Myocyte (in vitro differentiated cells): ENCODE data around the gene UGCG. TPM values are rescaled to one million over a fixed set of nuclear protein-coding genes. Genes with fewer than 3 reads are reported as not detected.
"Not testable (repeated sequence)": the region's sequence is repeated elsewhere in the genome, so short reads cannot be mapped to it uniquely, and the experiment has no call there.

ENCODE experiments used
- DNase-seq: peaks from one replicate; pipeline ENCODE4 v3.0.0-alpha.2; 2012; ENCODE audit warnings: low read depth
- total RNA-seq: library from RNA; depleted of rRNA; stranded (reverse); fragments of >200 nt; gene quantifications from 2 replicates; pipeline ENCODE4 v1.2.3, GENCODE V29; 2014

Gene UGCG
- total RNA-seq, 1 donor from 2014 or later = 124 TPM

DNA sequence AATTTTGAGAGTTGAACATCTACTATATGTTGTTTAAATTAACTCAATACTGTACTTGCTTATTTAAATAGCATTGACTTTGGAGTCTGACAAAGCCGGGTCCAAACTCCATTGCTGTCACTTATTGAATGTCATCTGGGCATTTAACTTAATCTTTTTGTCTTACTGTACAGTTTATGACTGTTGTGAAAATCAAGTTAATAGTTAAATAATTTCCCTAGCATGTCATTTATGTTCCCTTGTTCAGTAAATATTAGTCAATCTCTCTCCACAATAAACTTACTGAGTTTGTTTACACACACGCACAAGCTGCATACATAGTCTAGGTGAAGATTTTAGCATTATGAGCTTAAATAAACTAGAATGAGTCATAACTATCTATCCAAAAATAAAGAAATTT lies 6.3 kb upstream of the UGCG start:
- DNase-seq = no peak

DNA sequence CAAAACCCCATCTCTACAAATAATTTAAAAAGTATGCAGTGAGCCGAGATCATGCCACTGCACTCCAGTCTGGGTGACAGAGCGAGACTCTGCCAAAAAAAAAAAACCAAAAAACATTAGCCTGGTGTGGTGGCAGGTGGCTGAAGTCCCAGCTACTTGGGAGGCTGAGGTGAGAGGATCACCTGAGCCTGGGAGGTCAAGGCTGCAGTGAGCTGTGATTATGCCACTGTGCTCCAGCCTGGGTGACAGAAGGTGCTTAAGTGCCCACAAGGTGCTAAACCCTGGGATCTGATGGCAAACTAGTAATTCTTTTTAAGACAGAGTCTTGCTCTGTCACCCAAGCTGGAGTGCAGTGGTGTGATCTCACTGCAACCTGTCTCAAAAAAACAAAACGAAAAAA lies 5.7 kb upstream of the UGCG start:
- not testable (repeated sequence) for DNase-seq

DNA sequence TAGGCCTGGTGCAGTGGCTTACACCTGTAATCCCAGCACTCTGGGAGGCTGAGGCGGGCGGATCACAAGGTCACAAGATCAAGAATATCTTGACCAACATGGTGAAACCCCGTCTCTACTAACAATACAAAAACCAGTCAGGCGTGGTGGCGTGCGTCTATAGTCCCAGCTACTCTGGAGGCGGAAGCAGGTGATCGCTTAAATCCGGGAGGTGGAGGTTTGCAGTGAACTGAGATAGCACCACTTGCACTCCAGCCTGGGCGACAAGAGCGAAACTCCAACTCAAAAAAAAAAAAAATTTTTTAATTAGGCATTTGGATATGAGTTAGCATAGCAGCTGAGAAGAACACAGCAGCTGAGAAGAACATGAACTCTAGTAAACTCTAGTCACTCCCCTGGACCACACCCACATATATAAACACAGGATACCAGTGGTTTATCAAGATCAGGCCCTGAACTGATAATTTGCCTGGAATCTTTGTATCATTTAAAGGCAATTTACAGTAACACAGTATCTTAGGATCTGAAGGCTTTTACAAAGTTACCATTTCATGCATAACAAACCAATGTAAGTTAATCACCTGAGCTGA lies 4.6 kb upstream of the UGCG start:
- DNase-seq = peak; percentile 87

DNA sequence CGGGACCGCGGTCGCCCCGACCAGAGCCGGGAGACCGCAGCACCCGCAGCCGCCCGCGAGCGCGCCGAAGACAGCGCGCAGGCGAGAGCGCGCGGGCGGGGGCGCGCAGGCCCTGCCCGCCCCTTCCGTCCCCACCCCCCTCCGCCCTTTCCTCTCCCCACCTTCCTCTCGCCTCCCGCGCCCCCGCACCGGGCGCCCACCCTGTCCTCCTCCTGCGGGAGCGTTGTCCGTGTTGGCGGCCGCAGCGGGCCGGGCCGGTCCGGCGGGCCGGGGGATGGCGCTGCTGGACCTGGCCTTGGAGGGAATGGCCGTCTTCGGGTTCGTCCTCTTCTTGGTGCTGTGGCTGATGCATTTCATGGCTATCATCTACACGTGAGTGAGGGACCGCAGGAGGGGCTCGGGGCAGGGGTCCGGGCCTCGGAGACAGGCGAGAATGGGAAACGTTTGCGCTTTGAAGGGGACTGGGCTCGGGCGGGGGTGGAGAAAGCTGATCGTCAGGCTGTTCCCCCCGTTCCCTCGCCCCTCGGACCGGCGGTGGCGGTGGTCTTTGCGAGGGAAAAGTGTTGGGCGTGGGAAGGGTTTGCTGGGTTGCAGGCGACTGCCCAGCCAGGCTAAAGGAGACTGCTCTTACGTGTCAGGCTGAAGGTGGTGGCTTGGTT lies 457 bp downstream of the UGCG start:
- peak; percentile 65 for DNase-seq

DNA sequence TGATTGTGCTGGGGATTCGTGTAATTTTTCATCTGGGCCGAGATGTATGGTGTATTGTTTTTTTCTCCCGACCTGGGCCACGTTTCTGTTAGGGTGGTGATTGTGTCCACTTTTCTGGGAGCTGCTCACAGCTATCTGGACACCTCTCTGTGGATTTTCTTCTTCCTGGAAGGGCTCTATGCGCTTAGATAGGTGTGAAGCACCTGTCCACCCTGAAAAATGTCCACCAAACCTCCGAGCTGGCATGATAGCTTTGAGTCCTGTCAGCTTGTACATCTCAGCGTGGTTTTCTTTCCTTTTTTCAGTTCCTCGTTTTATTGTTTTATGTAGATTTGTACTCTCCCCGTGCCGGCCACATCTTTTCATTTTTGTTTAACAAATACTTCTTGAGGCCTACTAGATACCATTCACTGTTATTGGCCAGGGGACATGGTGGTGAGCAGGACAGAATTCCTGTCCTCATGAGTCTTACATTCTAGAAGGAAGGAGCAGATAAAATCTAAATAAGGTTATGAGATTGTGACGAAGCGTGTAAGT lies 1.1 kb downstream of the UGCG start:
- DNase-seq = peak; percentile 58

DNA sequence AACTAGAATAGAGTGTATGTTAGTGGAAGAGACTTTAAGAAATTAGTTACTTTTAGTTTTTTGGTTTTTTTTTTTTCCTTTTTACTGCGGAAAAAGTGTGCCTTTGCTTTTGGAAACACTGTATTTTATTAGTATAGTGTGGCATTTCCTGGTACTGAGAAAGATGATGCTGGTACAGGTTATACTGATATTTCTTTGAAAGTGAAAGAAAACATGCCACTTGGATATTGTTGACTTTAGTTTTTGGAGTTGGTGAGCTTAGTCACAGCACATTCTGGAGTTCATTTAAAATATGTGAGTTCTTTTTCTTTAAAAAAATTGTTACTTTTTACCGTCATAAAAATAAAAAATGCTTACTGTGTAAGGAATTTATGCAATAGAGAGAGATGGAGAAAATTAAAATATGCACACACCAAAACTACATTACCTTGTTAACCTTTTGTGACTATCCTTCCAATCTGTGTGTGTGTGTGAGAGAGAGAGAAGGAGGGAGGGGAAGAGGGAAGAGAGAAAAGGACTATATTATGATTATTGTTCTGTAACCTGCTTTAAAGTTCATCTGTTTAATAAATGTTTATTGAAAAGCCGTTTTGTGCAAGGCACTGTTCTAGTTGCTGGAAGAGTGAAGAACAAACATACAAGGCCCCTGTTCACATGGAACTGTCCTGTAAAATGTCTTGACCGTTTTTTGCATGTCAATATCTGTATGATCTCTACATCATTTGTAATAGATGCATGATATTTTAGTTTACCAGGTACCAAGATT lies 1.9 kb downstream of the UGCG start:
- peak; percentile 44 for DNase-seq

DNA sequence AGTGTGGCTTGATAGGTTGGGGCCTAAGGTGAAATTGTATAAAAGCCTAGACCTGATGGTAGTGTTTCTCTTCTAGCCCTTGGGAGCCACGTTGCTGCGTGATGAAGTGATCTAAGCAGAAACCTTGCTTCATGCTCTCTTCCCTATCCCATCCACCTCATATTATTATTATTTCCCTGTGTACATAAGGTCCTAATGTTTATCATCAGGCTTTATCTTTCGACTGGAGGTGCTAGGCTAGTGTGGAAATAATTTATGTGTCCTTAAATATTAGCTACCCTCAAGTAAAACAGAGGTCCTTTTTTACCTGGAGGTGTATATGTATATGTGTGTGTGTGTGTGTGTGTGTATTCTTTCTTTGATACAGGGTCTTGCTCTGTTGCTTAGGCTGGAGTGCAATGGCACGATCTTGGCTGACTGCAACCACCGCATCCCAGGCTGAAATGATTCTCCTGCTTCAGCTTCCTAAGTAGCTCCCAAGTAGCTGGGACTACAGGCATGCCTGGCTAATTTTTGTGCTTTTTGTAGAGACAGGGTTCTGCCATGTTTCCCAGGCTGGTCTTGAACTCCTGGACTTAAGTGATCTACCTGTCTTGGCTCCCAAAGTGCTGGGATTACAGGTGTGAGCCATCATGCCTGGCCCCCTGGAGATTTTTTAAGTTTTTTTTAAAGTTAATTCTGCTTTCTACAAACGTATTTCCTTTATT lies 3.7 kb downstream of the UGCG start:
- peak; percentile 38 for DNase-seq

DNA sequence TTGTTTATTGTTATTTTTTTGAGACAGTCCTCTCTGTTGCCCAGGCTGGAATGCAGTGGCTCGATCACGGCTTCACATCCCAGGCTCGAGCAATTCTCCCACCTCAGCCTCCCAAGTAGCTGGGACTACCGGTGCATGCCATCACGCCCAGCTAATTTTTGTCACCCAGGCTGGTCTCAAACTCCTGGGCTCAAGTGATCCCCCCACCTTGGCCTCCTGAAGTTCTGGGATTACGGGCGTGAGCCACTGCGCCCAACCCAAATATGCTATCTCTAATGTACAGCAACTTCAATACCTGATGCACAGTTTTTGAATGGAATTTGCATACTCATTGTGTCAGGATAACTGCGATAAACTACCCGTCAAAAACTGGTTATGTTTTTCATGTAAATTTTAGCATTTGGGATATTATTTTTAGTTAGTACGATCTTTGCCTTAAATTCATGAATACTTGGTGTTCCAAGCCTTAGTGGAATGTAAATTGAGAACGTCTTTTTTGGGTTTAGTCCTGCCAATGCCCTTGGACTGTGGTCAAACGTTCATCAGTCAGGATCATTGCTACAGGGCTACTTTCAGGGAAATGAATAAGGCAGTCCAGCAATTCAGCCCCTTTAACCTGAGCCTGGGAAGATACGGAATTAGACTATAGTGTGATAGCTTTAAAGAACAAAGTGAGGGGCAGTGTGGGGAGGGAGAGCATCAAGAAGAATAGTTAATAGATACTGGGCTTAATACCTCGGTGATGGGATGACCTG lies 4.4 kb downstream of the UGCG start:
- DNase-seq = peak; percentile 35

DNA sequence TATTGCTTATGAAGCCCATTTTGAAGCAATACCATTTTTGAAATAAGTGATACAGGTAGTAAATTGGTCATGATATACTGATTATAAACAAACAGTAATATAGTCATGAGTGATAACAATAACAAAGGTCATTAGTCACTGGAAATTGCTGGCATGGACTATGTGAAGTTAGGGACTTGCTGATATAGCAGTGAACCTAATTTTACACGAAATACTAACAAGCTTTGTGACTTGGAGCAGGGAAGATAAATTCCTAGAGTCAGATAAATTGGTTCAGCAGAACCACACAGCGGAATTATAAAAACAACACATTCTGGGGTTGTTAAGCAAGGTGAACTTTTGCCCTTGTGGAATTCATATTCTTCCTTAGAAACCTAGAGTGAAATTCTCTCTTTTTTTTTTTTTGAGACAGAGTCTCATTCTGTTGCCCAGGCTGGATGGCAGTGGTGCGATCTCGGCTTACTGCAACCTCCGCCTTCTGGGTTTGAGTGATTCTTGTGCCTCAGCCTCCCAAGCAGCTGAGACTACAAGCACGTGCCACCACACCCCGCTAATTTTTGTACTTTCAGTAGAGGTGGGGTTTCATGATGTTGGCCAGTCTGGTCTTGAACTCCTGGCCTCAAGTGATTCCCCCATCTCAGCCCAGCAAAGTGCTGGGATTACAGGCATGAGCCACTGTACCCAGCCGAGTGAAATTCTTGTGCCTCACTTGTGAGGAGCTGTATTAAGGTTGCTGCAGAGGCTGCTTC lies 6.0 kb downstream of the UGCG start:
- no peak for DNase-seq

DNA sequence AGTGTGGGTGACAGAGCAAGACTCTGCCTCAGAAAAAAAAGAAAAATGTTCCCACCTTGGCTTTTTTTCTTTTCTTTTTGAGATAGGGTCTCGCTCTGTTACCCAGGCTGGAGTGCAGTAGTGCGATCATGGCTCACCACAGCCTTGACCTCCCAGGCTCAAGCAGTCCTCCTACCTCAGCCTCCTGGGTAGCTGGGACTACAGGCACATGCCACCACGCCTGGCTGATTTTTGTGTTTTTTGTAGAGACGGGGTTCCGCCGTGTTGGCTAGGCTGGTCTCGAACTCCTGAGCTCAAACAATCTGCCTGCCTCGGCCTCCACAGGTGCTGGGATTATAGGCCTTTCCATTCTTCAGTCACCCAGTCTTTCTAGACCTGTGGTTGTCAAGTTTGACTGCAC lies 6.9 kb downstream of the UGCG start:
- not testable (repeated sequence) for DNase-seq

DNA sequence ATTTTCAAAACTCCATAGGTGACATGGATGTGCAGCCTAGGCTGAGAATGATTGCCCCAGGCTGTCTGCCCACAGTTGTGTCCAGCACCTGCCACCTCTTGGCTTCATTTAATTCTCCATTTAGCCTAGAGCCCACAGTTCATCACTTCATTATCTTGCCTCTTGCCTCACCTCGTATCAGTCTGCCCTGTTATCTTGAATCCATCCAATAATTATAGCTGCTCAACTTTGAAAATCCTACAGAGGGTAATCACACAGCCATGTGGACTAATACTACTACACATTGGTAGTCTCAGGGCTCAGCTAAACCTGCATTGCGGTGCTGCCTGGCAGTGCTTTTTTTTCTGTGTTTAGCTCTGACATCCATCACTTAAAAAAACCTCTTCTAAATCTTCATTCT lies 7.4 kb downstream of the UGCG start:
- no peak for DNase-seq

DNA sequence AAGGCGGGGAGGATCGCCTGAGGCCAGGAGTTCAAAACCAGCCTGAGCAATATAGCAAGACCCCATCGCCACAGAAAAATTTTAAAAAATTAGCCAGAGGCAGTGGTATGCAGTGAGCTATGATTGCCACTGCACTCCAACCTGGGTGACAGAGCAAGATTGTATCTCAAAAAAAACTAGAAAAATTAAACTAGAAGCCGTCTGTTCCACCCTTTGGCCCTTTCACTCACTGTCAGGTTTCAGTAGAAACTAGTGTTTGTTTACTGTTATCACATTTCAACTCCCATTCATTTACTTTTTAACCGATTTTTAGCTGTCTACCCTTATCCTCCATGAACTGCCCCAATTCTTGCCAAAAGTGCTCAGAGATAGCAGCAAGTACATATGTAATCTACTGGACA lies 8.3 kb downstream of the UGCG start:
- DNase-seq = no peak

DNA sequence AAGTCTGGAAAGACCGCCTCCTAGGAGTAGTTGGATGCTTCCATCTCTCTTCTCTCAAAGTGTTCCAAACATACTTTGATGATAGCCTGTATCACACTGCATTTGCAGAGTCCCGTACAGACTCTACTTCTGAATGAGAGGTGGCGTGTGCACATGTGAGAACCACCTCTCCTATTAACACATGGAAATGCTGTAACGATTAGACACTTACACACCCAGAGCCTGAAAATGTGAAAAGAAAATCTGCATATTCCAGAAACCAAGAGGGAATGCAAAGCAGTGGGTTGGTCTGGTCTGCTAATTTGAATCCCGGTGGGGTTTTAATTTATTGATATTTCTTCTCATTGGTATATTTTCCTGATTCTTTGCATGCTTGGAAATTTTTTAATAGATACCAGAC lies 10.5 kb downstream of the UGCG start:
- no peak for DNase-seq

DNA sequence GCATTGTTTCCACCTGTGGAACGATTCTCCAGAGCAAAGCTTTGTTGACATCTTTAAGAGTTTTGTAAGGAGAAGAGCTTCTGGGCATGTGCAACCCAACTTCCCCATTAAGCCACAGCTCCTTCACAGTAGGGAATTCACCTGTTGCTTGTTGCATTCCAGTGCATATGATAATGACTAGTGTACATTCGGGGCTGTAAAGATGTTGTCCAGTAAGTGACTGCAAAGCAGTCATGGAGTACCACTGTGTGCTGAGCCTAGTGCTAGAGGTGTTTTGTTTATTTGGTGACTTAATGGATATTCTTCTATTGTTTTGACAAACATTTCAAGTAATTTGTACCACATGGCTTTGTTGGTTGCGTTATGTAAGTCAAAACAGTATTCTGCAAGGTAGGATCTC lies 12.8 kb downstream of the UGCG start:
- peak; percentile 33 for DNase-seq

DNA sequence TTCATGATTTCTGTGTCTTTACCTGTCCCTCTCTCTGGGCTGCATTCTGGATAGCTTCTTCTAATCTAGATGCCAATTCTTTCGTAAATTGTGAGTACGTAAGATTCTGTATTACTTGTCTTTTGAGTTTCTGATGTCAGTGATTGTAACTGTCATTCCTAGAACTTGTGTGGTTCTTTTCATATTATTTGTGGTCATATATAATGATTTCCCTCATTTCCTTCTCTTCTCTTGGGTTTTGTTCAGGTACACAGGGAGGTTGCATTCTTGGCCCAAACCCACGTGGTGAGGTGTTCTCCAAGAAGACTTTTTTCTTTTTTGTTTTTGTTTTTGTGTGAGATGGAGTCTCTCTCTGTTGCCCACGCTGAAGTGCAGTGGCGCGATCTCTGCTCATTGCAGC lies 13.8 kb downstream of the UGCG start:
- no peak for DNase-seq

DNA sequence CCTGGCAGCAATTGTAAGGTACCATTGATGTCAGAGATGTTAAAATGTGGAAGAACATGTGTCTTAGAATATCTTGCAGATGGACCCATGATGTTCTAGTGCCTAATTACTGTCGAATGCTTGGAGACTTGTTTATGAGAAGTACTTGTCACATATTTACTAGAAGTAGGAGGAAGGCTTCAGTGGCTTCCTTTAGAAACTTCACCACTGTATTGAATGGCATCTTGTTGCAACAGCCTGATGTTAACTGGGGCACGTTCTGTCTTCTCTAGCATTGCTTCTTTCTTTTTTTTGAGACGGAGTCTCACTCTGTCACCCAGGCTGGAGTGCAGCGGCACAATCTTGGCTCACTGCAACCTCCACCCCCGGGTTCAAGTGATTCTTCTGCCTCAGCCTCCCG lies 16.5 kb downstream of the UGCG start:
- no peak for DNase-seq

DNA sequence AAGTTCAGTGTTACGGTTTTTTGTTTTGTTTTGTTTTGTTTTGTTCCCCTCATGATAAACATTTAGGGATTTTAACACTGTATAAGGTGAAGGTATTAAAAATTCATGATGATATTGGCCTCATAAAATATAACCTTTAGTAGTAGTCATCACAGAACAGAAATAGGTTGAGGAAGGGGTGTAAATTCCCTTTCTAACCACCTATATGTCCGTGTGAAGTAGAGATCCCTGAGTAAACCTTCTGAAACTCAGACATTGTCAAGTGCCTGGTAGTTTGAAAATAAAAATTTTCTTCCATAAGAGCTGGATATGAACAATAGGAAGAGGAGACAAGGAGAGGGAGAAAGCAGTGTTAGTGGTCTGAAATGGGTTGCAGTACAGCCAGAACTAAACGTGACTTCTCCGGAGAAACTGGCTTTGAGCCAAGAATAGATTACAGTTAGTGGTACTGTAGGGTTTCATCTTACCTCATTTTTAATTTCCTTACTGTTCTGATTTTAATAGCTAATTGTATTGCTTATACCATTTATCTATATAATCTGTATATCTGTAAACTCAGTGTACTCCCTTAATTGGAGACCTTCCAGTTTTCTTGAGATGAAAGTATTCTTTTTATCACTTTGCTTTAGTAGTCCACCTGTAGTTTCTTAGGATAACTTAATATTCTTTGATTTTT lies 18.3 kb downstream of the UGCG start:
- DNase-seq = peak; percentile 63

DNA sequence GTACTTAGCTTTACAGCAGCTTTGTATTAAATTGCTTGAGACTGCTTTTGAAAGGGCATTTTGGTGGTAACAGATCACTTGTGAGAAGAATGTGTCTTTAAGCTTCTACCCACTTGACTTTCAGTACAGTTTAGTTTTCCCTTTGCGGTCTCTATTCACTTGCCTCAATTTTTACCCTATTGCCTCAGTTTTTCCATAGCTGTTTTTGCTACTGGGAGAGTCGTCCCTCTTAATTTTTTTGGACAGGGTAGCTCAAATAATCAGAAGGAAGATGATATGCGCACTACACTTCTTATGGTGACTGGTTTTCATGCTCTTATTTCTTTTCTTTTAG lies 18.8 kb downstream of the UGCG start:
- no peak for DNase-seq

DNA sequence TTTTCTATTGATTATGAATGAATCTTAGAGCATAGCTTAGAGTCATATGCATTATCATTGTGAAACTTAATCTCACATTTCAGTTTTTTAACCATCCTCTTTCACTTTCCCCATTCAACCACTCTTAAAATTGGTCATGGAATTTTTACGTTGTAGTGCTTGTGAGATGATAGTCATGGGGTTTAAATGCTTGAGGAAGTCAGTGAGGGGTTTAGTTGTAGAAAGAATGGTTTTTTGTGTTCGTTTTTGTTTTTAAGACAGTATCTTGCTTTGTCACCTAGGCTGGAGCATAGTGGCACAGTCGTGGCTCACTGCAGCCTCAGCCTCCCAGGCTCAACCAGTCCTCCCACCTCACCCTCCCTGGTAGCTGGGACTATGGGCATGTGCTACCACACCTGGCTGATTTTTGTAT lies 19.6 kb downstream of the UGCG start:
- no peak for DNase-seq

DNA sequence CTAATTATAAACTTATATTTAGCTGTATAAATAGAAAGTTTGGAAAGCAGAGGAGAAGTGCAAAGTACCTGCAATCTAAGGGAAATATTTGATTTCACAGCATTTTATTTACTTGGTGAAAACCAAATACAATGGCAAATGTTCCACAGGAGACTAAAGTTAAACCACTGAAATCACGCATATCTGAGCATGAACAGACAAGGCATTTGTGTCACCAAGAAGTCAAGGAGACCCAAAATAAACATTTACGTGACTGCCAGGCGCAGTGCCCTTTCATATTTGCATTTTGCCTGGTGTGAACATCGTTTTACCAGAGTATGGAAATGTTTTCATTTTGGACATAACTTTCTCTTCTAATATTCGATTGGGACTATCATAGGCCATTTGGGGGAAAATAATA lies 20.6 kb downstream of the UGCG start:
- DNase-seq = no peak
